ENCODE results near the gene LIPC. TPM values are rescaled to one million over a fixed set of nuclear protein-coding genes. Genes with fewer than 3 reads are reported as not detected.

LIPC gene
- total RNA-seq, 4 donors from 2014 or later = 0.28 to 0.51 TPM; not detected in 2

- TF ChIP-seq CTCF (IDR thresholded peaks at IDR 0.05) = no peak
- no peaks in the 10 kb centered on the region for H3K36me3 ChIP-seq
- H3K9me3 ChIP-seq = no peaks in the 10 kb centered on the region
- no peak for DNase-seq
- intact Hi-C loops (cut with DNase I; ENCODE audit: low total_unique reads) = no loop called here
- no peaks in the 10 kb centered on the region for H3K4me1 ChIP-seq
- no peaks in the 10 kb centered on the region for H3K27me3 ChIP-seq
- H3K27ac ChIP-seq = no peak overlapping the region
- H3K4me3 ChIP-seq = no peak overlapping the region
Measured at GRCh38 chr15:58409861-58410260, 21.9 kb upstream of the LIPC start.

- Histone ChIP-seq H3K4me3 (no peak overlapping the region), H3K27me3 (no peaks in the 10 kb centered on the region), H3K27ac (no peak overlapping the region), H3K36me3 (no peaks in the 10 kb centered on the region), H3K4me1 (no peaks in the 10 kb centered on the region), H3K9me3 (no peaks in the 10 kb centered on the region)
- TF ChIP-seq POLR2A (IDR thresholded peaks at IDR 0.05) = no peak
- TF ChIP-seq CTCF (IDR thresholded peaks at IDR 0.05) = no peak
- no peak for DNase-seq
- intact Hi-C loops (cut with DNase I; ENCODE audit: low total_unique reads) = no loop called here
Measured at GRCh38 chr15:58410353-58410752, 21.4 kb upstream of the LIPC start.

GRCh38 chr15:58413253-58413652 lies 18.5 kb upstream of the LIPC start:
- Histone ChIP-seq H3K4me1 (no peaks in the 10 kb centered on the region), H3K27me3 (no peaks in the 10 kb centered on the region), H3K36me3 (no peaks in the 10 kb centered on the region), H3K9me3 (no peaks in the 10 kb centered on the region), H3K4me3 (no peak overlapping the region), H3K27ac (no peak overlapping the region)
- intact Hi-C loops (cut with DNase I; ENCODE audit: low total_unique reads) = no loop called here
- TF ChIP-seq CTCF (IDR thresholded peaks at IDR 0.05) = no peak
- no peak for TF ChIP-seq POLR2A (IDR thresholded peaks at IDR 0.05)
- no peak for DNase-seq

GRCh38 chr15:58415636-58416035 lies 16.2 kb upstream of the LIPC start:
- H3K4me3 ChIP-seq = no peak overlapping the region
- no peak for TF ChIP-seq POLR2A (IDR thresholded peaks at IDR 0.05)
- no peak for TF ChIP-seq CTCF (IDR thresholded peaks at IDR 0.05)
- H3K36me3 ChIP-seq = no peaks in the 10 kb centered on the region
- no peaks in the 10 kb centered on the region for H3K27me3 ChIP-seq
- no peaks in the 10 kb centered on the region for H3K9me3 ChIP-seq
- H3K27ac ChIP-seq = no peak overlapping the region
- H3K4me1 ChIP-seq = no peaks in the 10 kb centered on the region
- no peak for DNase-seq
- intact Hi-C loops (cut with DNase I; ENCODE audit: low total_unique reads) = no loop called here

GRCh38 chr15:58416963-58417362 lies 14.8 kb upstream of the LIPC start:
- H3K27me3 ChIP-seq = no peaks in the 10 kb centered on the region
- no peaks in the 10 kb centered on the region for H3K4me1 ChIP-seq
- intact Hi-C loops (cut with DNase I; ENCODE audit: low total_unique reads) = no loop called here
- no peak for DNase-seq
- no peaks in the 10 kb centered on the region for H3K36me3 ChIP-seq
- no peaks in the 10 kb centered on the region for H3K9me3 ChIP-seq
- H3K4me3 ChIP-seq = no peak overlapping the region
- no peak overlapping the region for H3K27ac ChIP-seq
- TF ChIP-seq CTCF (IDR thresholded peaks at IDR 0.05) (no peak), POLR2A (IDR thresholded peaks at IDR 0.05) (no peak)
